ENCODE measurements around the gene SMPX.

DNA sequence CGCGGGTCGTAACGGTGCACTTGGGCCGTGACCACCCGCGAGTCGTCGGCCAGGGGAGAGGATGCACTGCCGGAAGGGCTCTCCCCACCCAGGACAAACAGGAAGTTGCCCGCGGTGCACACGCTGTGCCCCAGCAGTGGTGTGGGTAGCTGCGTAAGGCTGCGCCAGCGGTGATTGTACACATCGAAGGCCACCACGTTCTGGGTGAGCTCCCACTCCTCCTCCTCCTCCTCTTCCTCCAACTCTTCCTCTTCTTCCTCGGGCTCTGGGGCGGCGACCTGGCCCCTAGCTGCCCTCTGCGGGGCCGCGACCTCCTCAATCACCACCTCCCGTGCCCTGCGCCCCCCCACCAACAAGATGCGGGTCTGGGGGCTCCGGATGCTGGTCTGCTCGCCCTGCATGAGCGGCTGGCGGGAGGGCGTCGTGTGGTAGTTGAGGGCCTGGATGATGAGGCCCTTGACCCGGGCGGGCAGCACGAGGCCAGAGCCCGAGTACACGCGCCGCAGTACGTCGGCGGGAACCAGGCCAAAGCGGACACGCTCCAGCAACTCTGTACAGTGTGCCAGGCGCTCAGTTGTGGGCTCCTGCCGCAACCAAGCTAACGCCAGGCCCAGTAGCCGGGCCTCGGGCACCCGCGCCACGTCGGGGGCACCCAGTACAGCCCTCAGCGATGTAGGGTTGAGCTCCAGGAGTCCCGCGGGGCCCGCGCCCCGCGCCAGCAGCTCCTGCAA is 101.2 kb downstream of the SMPX start:
- TF ChIP-seq POLR2AphosphoS5 (IDR thresholded peaks at IDR 0.05; ENCODE audit: low read depth, low read length): no peak
- TF ChIP-seq, protein P1, sequence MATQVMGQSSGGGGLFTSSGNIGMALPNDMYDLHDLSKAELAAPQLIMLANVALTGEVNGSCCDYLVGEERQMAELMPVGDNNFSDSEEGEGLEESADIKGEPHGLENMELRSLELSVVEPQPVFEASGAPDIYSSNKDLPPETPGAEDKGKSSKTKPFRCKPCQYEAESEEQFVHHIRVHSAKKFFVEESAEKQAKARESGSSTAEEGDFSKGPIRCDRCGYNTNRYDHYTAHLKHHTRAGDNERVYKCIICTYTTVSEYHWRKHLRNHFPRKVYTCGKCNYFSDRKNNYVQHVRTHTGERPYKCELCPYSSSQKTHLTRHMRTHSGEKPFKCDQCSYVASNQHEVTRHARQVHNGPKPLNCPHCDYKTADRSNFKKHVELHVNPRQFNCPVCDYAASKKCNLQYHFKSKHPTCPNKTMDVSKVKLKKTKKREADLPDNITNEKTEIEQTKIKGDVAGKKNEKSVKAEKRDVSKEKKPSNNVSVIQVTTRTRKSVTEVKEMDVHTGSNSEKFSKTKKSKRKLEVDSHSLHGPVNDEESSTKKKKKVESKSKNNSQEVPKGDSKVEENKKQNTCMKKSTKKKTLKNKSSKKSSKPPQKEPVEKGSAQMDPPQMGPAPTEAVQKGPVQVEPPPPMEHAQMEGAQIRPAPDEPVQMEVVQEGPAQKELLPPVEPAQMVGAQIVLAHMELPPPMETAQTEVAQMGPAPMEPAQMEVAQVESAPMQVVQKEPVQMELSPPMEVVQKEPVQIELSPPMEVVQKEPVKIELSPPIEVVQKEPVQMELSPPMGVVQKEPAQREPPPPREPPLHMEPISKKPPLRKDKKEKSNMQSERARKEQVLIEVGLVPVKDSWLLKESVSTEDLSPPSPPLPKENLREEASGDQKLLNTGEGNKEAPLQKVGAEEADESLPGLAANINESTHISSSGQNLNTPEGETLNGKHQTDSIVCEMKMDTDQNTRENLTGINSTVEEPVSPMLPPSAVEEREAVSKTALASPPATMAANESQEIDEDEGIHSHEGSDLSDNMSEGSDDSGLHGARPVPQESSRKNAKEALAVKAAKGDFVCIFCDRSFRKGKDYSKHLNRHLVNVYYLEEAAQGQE (IDR thresholded peaks at IDR 0.05; ENCODE audit: insufficient read depth in 1 of 2, low read depth in 2 of 2, low read length in 2 of 2): no peak
- no peak for TF ChIP-seq FOXP2 (optimal IDR thresholded peaks at IDR 0.05; ENCODE audit: borderline replicate concordance, extremely low read depth, extremely low read length, insufficient read depth)
- no peak for TF ChIP-seq TAF1 (IDR thresholded peaks at IDR 0.05; ENCODE audit: borderline replicate concordance, insufficient read depth, low read length)
- no peak for TF ChIP-seq SIN3A (IDR thresholded peaks at IDR 0.05; ENCODE audit: borderline replicate concordance, insufficient read depth, low read length)

Measured in PFSK-1 (cell line).